ENCODE measurements around the gene MCAT. TPM values are rescaled to one million over a fixed set of nuclear protein-coding genes. Genes with fewer than 3 reads are reported as not detected.
A peak's percentile ranks its signal among the peaks of the same experiment; 100 is the strongest.
"Not testable (repeated sequence)": the region's sequence is repeated elsewhere in the genome, so short reads cannot be mapped to it uniquely, and the experiment has no call there.

Gene MCAT
- total RNA-seq, 3 donors from 2014 or later = 18.6 to 31.1 (median 26.2) TPM

- no peak for DNase-seq (ENCODE audit: low spot score in 2 of 2)
- no peaks in the 10 kb centered on the region for H3K27me3 ChIP-seq
- intact Hi-C loops (cut with DNase I; ENCODE audit: low total_unique reads) = no loop called here
- H3K4me3 ChIP-seq = no peak overlapping the region
- no peaks in the 10 kb centered on the region for H3K36me3 ChIP-seq
- no peak for TF ChIP-seq CTCF (IDR thresholded peaks at IDR 0.05)
- TF ChIP-seq POLR2A (IDR thresholded peaks at IDR 0.05) = no peak
- TF ChIP-seq POLR2AphosphoS5 (IDR thresholded peaks at IDR 0.05) = no peak
- no peaks in the 10 kb centered on the region for H3K9me3 ChIP-seq
- no peak overlapping the region for H3K27ac ChIP-seq
- no peaks in the 10 kb centered on the region for H3K4me1 ChIP-seq
These were observed 5.4 kb upstream of the MCAT start for GRCh38 chr22:43148581-43148980.

GRCh38 chr22:43147821-43148220, 4.6 kb upstream of the MCAT start:
- no peaks in the 10 kb centered on the region for H3K36me3 ChIP-seq
- no peaks in the 10 kb centered on the region for H3K27me3 ChIP-seq
- intact Hi-C loops (cut with DNase I; ENCODE audit: low total_unique reads) = no loop called here
- TF ChIP-seq POLR2AphosphoS5 (IDR thresholded peaks at IDR 0.05) (no peak), POLR2A (IDR thresholded peaks at IDR 0.05) (no peak), CTCF (IDR thresholded peaks at IDR 0.05) (no peak)
- no peaks in the 10 kb centered on the region for H3K9me3 ChIP-seq
- H3K27ac ChIP-seq = no peak overlapping the region
- H3K4me3 ChIP-seq = no peak overlapping the region
- no peaks in the 10 kb centered on the region for H3K4me1 ChIP-seq
- no peak for DNase-seq (ENCODE audit: low spot score in 2 of 2)

- DNase-seq (ENCODE audit: low spot score in 2 of 2); H3K9me3 ChIP-seq; H3K27me3 ChIP-seq; H3K4me3 ChIP-seq; H3K36me3 ChIP-seq; H3K4me1 ChIP-seq; intact Hi-C loops (cut with DNase I; ENCODE audit: low total_unique reads); H3K27ac ChIP-seq: not testable (repeated sequence)
These were observed 3.1 kb upstream of the MCAT start for GRCh38 chr22:43146332-43146731.

- intact Hi-C loops (cut with DNase I; ENCODE audit: low total_unique reads); H3K9me3 ChIP-seq; DNase-seq (ENCODE audit: low spot score in 2 of 2); H3K36me3 ChIP-seq; H3K27me3 ChIP-seq; H3K4me1 ChIP-seq; H3K4me3 ChIP-seq: not testable (repeated sequence)
- H3K27ac ChIP-seq = peak overlapping the region; percentile 54 to 58
These were observed 2.2 kb upstream of the MCAT start for GRCh38 chr22:43145371-43145770.

- no peaks in the 10 kb centered on the region for H3K27me3 ChIP-seq
- intact Hi-C loops (cut with DNase I; ENCODE audit: low total_unique reads) = no loop called here
- H3K27ac ChIP-seq = peak overlapping the region; percentile 54 to 58
- peak; percentile 51 to 70 for DNase-seq (ENCODE audit: low spot score in 2 of 2)
- H3K36me3 ChIP-seq = no peaks in the 10 kb centered on the region
- H3K4me3 ChIP-seq = no peak overlapping the region
- H3K9me3 ChIP-seq = no peaks in the 10 kb centered on the region
- TF ChIP-seq POLR2AphosphoS5 (IDR thresholded peaks at IDR 0.05) (peak in 1 of 3 donors; percentile 20), CTCF (IDR thresholded peaks at IDR 0.05) (no peak)
- H3K4me1 ChIP-seq = peaks cover 0 to 8% of the 10 kb centered on the region in 2 donors
These were observed 1.8 kb upstream of the MCAT start for GRCh38 chr22:43144949-43145348.

- H3K27me3 ChIP-seq = no peaks in the 10 kb centered on the region
- H3K4me1 ChIP-seq = peaks cover 0 to 3% of the 10 kb centered on the region in 2 donors
- H3K27ac ChIP-seq = peak overlapping the region in 1 of 2 donors; percentile 16
- TF ChIP-seq POLR2AphosphoS5 (IDR thresholded peaks at IDR 0.05) = no peak
- no peak for TF ChIP-seq CTCF (IDR thresholded peaks at IDR 0.05)
- no peak for TF ChIP-seq POLR2A (IDR thresholded peaks at IDR 0.05)
- no peaks in the 10 kb centered on the region for H3K9me3 ChIP-seq
- intact Hi-C loops (cut with DNase I; ENCODE audit: low total_unique reads) = no loop called here
- DNase-seq (ENCODE audit: low spot score in 2 of 2) = no peak
- H3K4me3 ChIP-seq = no peak overlapping the region
- H3K36me3 ChIP-seq = no peaks in the 10 kb centered on the region
These were observed 6.4 kb downstream of the MCAT start for GRCh38 chr22:43136801-43137200.

Data from breast epithelium (tissue), 4 donors.